HCEC 1CT (cell line): ENCODE data around the gene PDLIM1.

Experiments used
- DNase-seq: peaks from one replicate; pipeline ENCODE4 v3.0.0-alpha.2; 2017

The PDLIM1 gene

GRCh38 chr10:95288303-95288702 is 2.5 kb downstream of the PDLIM1 start:
- DNase-seq: no peak

- no peak for DNase-seq
These were observed 3.5 kb downstream of the PDLIM1 start for GRCh38 chr10:95287281-95287680.

GRCh38 chr10:95286707-95287106 is 4.1 kb downstream of the PDLIM1 start:
- DNase-seq: no peak

GRCh38 chr10:95285556-95285955 is 5.2 kb downstream of the PDLIM1 start:
- no peak for DNase-seq

DNA sequence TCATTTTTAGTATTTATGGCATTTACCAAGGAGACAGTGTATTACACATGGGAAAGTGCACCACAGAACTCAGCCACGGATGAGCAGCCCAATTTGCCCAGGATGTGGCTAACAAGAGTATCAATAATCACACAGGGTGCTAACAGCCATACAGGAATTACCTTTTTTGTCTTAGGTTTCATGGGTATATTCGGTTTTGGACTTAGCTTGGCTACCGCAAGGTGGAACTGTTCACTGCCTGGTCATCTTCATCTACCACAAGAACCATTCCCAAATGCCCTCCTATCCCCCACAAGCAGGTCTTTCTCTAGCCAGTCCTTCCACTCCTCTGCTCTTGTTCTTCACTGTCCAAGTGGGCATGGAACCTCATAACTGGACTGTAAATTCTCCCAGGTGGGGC is 6.0 kb downstream of the PDLIM1 start:
- DNase-seq: no peak

DNA sequence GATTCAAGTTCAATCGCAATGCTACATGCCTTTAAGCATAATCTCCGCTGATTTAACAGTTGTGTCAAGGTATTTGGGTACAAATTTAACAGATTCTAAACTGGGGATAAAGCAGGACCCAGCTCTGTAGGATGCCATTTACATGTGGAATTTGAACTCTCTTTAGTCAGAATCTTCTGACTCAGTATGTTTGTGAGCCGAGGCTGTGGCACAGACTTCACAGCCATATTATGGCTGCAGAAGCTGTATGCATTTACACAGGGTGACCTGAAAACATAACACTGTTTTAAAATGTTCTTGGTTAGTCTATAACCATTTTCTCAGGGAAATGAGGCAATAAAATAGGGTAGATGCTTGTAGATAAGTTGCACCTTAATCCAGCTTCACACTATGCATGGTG is 8.7 kb downstream of the PDLIM1 start:
- DNase-seq: no peak

DNA sequence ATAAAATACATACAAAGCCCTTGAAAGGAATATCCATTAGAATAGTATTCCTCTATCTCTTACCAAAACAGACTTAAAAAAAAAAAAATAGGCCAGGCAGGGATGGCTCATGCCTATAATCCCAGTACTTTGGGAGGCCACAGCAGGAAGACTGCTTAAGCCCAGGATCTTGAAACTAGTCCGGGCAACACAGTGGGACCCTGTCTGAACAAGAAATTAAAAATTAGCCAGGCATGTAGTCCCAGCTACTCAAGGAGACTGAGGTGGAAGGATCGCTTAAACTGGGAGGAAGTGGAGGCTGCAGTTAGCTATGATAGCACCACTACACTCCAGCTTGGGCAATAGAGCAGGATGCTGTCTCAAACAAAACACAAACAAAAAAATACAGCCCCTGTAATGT is 9.6 kb downstream of the PDLIM1 start:
- no peak for DNase-seq

GRCh38 chr10:95280637-95281036 is 10.2 kb downstream of the PDLIM1 start:
- no peak for DNase-seq

GRCh38 chr10:95279042-95279820 is 11.6 kb downstream of the PDLIM1 start:
- DNase-seq: peak; percentile 86

DNA sequence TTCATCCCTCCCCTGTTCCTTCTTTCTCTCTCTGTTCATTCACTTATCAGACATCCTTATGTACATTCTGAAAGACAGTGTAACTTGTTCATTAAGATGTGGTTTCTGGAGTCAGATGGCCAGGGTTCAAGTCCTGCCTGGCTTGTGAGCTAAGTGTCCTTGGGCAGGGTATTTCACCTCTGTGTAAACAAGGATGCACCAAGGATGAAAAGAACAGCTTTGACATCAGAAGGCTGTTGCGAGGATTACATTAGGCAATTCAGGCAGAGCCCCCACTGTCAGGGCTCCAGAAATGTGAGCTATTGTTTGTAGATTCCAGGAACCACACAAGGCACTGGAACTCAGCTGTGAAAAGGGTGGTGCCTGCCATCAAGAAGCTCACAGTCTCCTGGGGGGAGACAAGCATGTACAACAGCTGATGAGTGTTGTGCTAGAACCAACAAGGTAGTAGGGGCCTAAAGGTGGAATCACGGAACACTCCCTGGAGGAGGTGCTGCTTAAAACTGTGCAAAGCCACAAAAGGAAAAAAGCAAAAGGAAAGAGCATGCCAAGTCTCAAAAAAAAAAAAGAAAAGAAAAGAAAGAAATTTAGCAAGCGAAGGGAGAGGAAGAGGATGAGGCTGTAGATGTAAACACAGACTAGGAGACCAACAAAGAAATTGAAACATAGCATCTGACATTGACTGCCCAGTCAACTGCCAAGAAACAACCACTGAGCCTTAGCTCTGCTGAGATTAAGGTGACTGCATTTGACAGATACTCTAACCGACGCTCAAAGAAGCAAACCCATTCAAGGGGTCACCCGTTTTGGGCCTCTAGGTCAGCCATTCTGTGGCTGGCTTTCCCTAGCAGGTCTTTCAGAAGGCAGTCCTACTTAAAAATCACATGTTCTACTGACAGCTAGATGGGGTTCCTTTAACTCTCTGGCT is 12.5 kb downstream of the PDLIM1 start:
- DNase-seq: peak; percentile 71

DNA sequence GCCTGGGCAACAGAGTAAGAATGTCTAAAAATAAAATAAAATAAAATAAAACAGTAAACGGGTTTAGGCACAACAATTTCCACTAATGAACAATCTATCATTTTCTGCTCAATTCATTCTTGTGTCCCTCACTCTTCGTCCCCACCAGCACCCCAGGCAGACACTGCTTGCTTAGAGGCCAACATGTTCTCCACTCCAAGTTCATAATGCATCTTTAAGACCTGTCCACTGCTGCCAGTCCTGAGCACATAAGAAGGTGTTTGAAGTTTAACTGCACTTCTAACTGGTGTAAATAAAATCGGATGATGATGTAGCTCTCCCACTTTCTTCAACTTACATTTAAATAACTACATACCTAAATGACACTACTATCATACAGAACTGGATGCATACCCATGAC is 13.2 kb downstream of the PDLIM1 start:
- no peak for DNase-seq

- DNase-seq: peak; percentile 45
These were observed 13.6 kb downstream of the PDLIM1 start for GRCh38 chr10:95277201-95277570.

DNA sequence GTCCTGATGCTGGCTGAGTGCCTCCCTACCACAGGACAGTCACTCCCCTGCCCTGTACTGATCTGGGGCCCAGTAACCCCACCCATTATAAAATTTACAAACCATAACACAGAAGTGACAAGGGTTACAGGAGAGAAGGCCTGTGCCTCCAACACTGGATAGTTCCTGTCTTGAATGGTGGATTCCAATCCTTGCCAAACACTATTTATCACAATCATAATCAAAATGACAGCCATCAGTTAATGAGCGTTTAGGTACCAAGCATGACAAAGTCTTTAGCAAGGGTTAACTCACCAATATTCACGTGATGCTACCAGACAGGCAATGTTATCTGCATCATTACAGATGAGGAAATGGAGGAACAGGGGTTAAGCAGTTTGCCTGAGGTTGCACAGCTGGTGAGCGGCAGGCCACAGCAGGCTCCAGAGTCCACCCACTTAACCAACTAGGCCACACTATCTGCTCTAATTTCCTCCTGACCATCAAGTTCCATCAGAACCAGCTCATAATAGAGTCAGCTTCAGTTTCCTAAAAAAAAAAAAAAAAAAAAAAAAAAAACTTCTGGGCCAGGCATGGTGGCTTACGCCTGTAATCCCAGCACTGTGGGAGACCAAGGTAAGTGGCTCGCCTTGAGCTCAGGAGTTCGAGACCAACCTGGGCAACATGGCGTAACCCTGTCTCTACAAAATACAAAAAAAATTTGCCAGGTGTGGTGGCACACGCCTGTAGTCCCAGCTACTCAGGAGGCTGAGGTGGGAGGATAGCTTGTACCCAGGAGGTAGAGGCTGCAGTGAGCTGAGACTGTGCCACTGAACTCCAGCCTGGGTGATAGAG is 14.2 kb downstream of the PDLIM1 start:
- peak; percentile 84 for DNase-seq

DNA sequence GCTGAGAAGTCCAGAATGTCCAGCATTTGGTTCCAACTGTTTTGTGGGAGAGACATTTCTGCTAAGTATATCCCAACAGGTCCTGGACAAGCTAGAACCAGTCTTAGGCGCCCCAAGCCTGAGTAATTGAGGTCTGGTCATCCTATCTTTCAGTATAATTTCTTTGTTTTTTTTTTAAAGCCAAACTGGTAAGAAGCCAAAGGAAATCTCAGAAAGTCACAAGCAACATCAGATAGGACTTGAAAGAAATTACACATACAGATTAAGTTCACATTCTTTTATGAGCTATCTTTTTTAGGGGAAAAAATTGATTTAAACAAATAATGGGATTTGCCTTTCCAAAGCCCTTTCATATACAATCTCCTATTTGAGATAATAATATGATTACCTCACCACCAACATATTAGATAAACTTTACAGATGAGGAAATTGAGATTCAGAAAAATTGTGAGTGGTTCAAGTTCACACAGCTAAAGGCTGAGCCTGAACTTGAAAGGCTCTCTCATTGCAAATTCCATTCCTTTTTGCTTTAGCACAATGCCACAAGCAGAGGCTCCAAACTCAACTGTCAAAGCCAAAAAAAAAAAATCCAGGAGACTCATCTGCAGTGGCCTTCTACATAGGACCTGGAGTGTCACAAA is 15.0 kb downstream of the PDLIM1 start:
- DNase-seq: peak; percentile 53

DNA sequence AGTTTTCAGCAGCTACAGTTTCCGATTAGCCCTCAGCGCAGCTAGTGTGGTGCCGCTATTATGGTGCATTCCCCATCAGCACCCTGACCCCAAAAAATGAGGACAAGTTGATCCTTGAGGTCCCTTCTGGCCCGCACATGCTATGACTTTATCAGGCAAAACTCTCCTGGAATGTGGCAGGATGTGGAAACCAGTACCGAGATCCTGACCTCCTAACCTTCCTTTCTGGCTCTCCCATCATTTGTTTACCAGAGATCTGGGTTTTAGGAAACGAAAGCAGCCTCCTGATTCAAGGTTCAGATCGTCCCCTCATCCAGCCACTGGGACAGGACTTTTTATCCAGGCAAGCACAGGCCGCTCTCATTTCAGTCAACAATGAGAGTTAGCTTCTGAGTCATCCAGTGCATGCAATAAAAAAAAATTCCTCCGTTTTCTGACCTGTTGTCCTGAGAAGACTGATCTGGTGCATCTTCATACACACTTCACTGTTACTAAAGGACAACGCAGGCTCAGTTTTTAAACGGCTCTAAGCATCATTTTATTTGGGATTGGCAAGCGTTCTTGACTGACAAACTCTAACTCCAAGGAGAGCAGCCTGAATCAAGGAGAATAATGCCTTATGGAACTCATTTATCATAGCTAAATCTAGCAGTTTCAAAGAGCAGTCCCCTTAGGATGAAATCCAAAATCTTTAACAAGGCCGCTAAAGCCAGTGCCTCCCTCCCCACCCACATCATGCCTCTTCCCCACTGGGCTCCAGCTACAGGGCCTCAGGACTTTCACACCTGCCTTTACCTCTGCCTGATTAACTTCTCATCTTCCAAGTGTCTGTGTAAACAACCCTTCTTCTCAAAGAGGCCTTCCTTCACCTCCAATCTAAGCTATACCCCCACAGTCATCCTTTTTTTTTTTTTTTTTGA is 17.1 kb downstream of the PDLIM1 start:
- DNase-seq: peak; percentile 98

GRCh38 chr10:95268438-95268837 is 22.4 kb downstream of the PDLIM1 start:
- no peak for DNase-seq

- no peak for DNase-seq
These were observed 23.6 kb downstream of the PDLIM1 start for GRCh38 chr10:95267251-95267650.

GRCh38 chr10:95266674-95267095 is 24.1 kb downstream of the PDLIM1 start:
- peak; percentile 77 for DNase-seq

DNA sequence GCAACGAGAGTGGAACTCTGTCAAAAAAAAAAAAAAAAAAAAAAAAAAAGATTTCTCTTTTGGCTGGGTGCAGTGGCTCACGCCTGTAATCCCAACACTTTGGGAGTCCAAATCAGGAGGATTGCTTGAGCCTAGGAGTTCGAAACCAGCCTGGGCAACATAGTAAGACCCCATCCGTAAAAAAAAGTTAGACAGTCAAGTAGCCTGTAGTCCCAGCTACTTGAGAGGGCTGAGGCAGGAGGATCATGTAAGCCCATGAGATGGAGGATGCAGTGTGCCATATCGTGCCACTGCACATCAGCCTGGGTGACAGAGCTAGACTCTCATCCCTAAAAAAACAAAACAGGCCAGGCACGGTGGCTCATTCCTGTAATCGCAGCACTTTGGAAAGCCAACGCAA is 25.2 kb downstream of the PDLIM1 start:
- DNase-seq: no peak

DNA sequence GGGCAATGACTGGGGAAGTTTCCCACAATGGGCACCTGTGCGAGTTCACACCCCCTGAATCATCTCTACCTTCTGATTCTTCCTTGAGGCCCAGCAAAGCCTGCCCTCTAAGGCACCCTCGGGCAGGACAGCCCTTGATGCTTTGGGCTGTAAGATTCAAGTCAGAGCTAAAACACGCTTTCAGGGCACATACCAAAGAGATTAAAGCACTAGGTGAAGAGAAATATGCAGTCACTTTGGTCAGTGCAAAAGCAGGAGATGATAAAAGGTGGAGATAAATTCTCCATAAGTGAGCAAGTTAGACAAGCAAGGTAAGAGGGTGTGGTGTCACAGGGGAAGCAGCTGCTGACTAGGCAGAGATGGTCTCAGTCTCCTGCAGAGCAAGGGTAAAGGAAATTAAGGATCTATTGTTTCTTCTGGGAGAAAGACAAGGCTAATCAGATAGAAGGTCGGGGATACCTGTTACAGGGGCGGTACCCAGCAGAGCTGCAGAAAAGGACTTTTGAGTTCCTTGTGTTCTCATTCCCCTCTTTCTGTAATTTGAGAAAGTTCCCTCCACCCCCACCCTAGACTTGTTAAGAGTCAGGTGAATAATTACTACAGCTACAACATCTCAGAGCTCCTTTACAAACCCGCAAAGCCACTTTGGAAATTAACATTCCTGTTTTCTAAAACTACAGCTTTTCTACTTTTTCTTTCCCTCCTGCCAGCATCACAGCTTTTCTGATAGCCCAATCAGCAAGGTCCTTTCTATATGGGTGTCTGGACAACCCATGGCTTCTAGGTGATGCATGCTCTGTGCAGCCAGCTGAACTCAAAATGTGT is 26.4 kb downstream of the PDLIM1 start:
- DNase-seq: no peak

DNA sequence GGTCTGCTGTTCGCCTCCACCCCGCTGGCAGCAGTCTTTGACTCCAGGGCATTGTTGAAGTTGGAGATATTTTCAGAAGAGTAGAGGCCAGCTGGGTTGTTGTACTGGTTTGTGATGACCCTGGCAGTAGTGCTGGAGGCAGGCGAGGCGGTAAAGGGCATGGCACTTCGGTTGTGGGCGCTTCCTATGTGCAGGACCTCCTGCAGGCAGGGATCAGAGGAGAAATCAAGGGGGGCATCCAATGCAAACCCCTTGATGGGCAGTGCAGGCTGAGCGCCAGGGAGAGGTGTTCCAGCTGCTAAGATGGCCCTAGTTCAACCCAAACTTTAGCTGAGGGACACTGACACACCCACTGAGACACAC is 27.0 kb downstream of the PDLIM1 start:
- DNase-seq: no peak
